NCI-H2081 treated with DMSO at 0.1 percent for 48 hours (cell line): ENCODE data around the gene NPAT.
"Not testable (repeated sequence)": the region's sequence is repeated elsewhere in the genome, so short reads cannot be mapped to it uniquely, and the experiment has no call there.

Source experiments
- DNase-seq: peaks from one replicate; lab custom pipeline; 2025; lab: John Stamatoyannopoulos, UW

The NPAT gene

GRCh38 chr11:108148556-108148955 is 73.9 kb downstream of the NPAT start:
- no peak for DNase-seq

GRCh38 chr11:108147150-108147549 is 75.3 kb downstream of the NPAT start:
- DNase-seq, result no peak

- DNase-seq, result no peak
These were observed 77.8 kb downstream of the NPAT start for GRCh38 chr11:108144615-108145014.

DNA sequence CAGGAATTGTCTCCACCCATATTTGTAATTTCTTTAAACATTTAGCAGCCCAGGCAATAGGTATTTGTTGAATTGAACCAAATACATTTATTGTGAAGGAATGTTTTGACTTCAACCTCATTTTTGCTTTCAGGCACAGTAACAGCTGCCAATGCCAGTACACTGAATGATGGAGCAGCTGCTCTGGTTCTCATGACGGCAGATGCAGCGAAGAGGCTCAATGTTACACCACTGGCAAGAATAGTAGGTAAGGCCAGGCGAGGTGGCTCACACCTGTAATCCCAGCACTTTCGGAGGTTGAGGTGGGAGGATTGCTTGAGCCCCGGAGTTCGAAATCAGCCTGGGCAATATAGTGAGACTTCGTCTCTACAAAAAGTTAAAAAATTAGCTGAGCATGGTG is 80.1 kb downstream of the NPAT start:
- DNase-seq, result no peak

DNA sequence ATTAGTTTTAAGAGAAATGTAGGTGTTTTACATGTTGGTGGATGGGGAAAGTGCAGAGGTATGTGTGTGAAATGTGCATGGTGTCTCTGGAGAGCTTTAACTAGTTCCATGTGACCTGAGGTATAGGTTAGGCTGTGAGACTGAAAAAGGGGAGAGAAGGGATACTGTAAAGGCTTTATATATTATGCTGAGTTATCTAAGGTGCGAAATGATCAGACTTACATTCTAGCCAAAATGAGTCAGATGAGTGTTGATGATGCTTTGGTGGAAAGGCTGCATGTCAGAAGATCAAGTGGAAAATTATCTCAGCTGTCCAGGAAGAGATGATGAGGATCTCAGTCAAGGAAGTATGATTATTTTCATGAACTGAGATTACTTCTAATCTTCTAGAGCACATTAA is 85.2 kb downstream of the NPAT start:
- no peak for DNase-seq

GRCh38 chr11:108135845-108136544 is 86.4 kb downstream of the NPAT start:
- no peak for DNase-seq

DNA sequence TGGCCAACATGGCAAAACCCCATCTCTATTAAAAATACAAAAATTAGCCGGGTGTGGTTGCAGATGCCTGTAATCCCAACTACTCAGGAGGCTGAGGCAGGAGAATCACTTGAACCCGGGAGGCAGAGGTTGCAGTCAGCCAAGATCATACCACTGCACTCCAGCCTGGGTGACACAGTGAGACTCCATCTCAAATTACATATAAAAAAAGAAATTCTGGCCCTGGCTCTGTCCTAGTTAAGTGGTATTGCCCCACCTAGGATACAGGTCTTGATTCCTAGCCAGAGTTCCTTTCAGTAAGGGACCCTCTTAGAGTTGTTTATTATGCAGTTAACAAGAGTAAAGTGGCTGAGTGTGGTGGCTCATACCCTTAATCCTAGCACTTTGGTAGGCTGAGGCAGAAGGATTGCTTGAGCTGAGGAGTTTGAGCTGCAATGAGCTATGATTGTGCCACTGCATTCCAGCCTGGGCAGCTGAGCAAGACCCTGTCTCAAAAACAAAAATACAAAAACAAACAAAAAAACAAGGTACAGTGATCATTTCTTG is 89.4 kb downstream of the NPAT start:
- not testable (repeated sequence) for DNase-seq

- DNase-seq, result no peak
These were observed 90.4 kb downstream of the NPAT start for GRCh38 chr11:108131993-108132392.

- no peak for DNase-seq
These were observed 93.7 kb downstream of the NPAT start for GRCh38 chr11:108128772-108129171.

DNA sequence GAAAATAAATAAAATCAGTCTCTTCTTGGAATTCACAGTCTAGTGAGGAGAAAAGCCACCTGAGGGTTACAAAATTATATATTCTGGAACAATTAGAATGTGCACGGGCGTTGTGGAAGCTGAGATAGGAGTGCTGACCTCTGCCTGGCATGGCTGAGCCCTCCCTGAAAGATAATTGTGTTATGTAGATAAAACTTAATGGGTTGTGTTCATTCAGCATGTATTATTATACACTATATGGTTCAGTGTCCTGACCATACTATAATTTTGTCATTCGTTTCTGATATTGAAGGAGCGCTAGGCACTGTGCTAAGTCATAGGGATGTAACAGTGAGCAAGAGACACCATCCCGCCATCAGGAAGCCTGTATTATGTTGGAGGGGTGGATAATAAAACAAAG is 97.3 kb downstream of the NPAT start:
- no peak for DNase-seq

DNA sequence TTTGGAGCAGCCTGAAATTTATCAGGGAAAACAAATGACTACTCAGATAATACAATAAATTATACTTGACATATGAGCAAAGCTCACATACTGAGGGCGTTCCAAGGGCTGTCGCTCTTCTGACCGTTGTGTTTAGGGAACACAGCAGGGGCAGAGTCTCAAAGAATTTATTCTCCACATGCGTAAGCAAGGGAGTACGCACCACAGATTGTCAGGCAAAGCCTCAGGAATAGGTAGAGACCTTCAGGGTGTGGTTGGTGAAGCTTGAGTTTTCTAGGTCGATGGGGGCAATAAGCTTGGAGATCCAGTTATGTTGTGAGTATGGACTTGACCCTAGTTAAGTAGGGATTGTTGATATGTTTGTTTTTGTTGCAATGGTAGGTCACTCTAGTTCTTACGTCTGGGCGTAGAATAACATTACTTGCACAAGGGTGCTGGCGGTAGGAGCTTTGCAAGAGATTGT is 100.2 kb downstream of the NPAT start:
- no peak for DNase-seq

DNA sequence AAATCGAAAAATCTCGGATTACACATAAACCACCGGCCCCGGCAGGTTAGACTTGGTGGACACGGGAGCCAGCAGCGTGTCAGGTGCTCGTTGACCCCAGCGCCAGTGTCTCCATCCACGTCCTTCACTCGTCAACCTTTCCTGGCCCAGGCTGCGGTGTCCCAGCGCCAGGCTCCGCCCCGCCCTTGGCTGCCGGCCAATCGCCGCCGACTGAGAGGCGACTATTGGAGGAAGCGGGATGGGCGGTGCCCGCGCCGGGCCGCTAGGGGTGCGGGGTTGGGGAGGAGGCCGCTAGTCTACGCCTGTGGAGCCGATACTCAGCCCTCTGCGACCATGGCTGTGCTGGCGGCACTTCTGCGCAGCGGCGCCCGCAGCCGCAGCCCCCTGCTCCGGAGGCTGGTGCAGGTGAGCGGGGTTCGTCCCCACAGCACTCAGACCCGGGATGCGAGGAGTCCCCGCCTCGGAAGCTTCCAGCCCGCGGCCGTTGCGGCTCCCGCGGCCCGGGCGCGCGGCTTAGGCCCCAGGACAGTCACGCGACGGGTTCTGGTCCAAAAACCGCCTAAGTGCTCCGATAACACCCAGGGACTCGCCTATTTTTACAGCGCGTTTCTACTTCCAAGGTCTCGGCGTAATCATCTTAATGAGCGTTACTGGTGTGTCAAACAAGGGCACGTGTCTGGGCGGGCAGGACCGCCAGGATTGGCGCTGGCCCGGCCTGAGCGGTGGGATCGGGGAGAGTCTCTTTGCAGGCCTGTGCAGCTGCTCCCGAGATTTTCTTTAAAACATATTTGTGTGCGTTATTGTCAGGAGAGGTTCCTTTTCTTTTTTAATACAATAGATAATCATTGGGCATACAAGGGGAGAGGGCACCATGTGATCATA is 100.9 kb downstream of the NPAT start, which contains the start of gene ACAT1:
ACAT1 (plus strand) TSS at position 294 of the 882 bp plus-strand sequence; CDS start at position 334, 40 bp downstream.
- DNase-seq, result peak; percentile 49

- not testable (repeated sequence) for DNase-seq
These were observed 101.5 kb downstream of the NPAT start for GRCh38 chr11:108120936-108121273.

DNA sequence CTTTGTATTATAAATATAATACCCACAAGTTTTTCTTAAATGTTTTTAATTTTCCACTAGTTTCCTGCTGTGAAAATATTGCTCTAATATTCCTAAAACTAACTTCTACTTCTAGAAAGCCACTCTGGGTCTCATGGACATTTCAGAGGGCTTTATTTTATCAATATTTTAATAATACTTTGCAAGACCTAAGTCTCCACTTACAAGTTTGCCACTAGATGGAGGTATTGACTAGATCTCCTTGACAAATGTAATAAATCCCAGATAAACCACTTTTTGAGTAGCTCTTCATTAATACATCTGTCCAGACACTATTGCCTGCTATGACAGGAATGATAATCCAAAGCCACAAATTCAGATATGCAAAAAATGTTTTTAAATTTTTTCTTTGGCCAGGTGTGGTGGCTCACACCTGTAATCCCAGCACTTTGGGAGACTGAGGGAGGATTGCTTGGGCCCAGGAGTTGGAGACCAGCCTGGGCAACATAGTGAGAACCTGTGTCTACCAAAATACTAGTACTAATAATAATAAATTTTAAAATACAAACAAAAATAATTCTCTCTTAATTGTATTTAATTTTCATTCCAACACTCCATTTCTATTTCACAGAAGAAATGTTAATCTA is 104.6 kb downstream of the NPAT start:
- DNase-seq, result peak; percentile 7

DNA sequence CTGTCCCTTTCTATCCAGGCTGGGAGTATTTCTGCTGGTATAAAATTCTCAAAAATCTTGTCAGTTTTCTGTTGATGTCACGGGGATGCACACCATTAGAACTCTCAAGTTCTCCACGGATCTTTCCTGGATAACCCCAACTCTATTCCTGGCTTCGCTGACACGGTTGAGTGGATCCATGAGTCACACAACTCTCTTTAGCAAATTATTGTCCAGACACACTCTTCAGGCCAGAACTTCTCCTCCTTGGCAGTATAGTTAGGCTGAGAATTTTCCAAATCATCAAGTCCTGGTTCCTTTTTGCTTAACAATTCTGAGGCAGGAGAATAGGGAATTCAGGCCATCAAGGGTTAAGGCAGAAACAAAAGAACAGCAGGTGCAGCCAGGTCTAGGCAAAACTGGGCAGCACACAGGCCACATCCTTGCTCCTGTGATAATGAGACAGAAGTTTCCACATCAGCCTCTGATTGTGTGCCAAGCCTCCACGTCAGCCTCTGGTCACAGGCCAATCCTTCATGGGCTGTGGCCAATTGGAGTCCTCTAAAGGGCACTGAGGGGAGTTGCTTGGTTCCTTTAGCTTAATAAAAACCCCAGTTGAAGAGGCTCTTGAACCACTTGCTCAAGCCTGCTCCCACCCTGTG is 106.8 kb downstream of the NPAT start:
- no peak for DNase-seq

DNA sequence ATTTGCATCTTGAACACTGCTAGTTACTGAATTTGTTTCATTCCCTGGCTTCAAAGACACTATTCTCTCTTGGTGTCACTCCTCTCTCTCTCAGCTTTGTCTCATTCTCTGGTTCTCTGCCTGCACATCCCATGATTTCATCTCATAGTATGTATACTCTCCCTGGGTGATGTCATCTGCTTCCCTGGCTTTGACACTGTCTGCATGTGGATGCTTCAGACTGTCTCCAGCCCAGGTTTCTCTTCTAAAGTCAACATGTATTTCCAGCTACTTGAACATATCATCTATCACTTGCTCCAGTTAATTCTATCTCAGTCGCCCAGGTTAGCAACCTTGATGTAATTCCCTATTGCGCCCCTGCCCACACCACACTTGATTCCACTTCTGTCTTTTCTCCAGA is 110.4 kb downstream of the NPAT start:
- no peak for DNase-seq

DNA sequence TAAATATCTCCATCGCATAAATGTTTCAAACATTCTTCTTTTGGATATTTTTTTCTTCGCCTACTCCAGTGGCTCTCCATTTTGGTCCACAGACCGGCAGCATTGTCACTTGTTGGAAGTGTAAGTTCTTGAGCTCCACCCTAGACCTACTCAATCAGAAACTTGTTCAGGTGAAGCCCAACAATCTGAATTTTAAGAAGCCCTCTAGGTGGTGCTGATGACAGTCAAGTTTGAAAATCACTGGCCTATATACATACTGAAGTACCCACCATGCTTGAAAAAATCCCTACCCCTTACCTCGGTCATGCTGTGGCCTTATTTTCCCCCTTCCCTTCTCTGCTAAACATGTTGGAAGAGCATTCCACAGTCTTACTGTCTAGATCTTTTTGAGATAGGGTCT is 111.3 kb downstream of the NPAT start:
- DNase-seq, result no peak
